IMR-90 (cell line): ENCODE data around the gene DAPK1. TPM values are rescaled to one million over a fixed set of nuclear protein-coding genes. Genes with fewer than 3 reads are reported as not detected.

ENCODE experiments used
- ATAC-seq: fragments of 200-7000 bp; cut with Tn5 transposase; 2 replicates; pipeline ENCODE4 v1.9.1; 2020; ENCODE audit warnings: low read depth, mild to moderate bottlenecking, moderate library complexity
- BruUV-seq: library from RNA; stranded (reverse); fragments of 400-500 nt; replicated peaks from 2 replicates; lab custom pipeline; 2021; lab: Mats Ljungman, UMichigan
- CTCF ChIA-PET: fragments of 300-600 bp; formaldehyde crosslinking; extraction: SDS; loops from one replicate; lab custom pipeline; 2021; ENCODE audit warnings: antibody characterized with exemption; lab: Yijun Ruan, JAX
- POLR2A ChIA-PET: fragments of 300-600 bp; sonication (Branson Sonifier 250); formaldehyde crosslinking; loops from one replicate; lab custom pipeline; 2022; ENCODE audit warnings: antibody characterized with exemption; ENCODE audit not compliant: unreplicated experiment; lab: Charles Lee
- DNase-seq: peaks from one replicate; pipeline ENCODE4 v3.0.0; 2013
- H2AFZ ChIP-seq: replicated peaks from 2 replicates; pipeline ENCODE3; 2013; ENCODE audit warnings: low read length, mild to moderate bottlenecking; ENCODE audit not compliant: poor library complexity
- H2AK5ac ChIP-seq: 2 replicates; pipeline ENCODE4 v1.6.1; 2013; ENCODE audit warnings: low read depth, low read length, inconsistent platforms
- H2AK9ac ChIP-seq: replicated peaks from 2 replicates; pipeline ENCODE3; 2013; ENCODE audit warnings: mild to moderate bottlenecking, low read depth, low read length, moderate library complexity; ENCODE audit not compliant: poor library complexity
- H2BK120ac ChIP-seq: 2 replicates; pipeline ENCODE4 v1.6.1; 2013; ENCODE audit warnings: low read depth, low read length, inconsistent platforms
- H2BK15ac ChIP-seq: 3 replicates; pipeline ENCODE4 v1.6.1; 2013; ENCODE audit warnings: low read depth, low read length, inconsistent platforms
- H2BK20ac ChIP-seq: 2 replicates; pipeline ENCODE4 v1.6.1; 2013; ENCODE audit warnings: low read depth, mild to moderate bottlenecking, inconsistent platforms, low read length, moderate library complexity
- H2BK5ac ChIP-seq: 2 replicates; pipeline ENCODE4 v1.6.1; 2013; ENCODE audit warnings: mild to moderate bottlenecking, low read depth, low read length, inconsistent platforms; ENCODE audit not compliant: poor library complexity, severe bottlenecking
- H3K14ac ChIP-seq: replicated peaks from 2 replicates; pipeline ENCODE4 v1.6.1; 2013; ENCODE audit warnings: low read depth, low read length, inconsistent platforms
- H3K18ac ChIP-seq: 2 replicates; pipeline ENCODE4 v1.6.1; 2013; ENCODE audit warnings: low read depth, low read length, control low read depth
- H3K23ac ChIP-seq: 2 replicates; pipeline ENCODE4 v1.6.1; 2013; ENCODE audit warnings: low read depth, low read length, inconsistent platforms
- H3K27ac ChIP-seq: 2 replicates; pipeline ENCODE4 v1.5.1; 2013; ENCODE audit warnings: mild to moderate bottlenecking, control low read depth, low read length; ENCODE audit not compliant: insufficient read depth
- H3K27me3 ChIP-seq: 2 replicates; pipeline ENCODE4 v1.6.1; 2013; ENCODE audit warnings: low read length; ENCODE audit not compliant: control insufficient read depth, insufficient read depth
- H3K36me3 ChIP-seq: 2 replicates; pipeline ENCODE4 v1.6.1; 2013; ENCODE audit warnings: low read length, mixed read lengths; ENCODE audit not compliant: control insufficient read depth, insufficient read depth
- H3K4ac ChIP-seq: 2 replicates; pipeline ENCODE4 v1.6.1; 2013; ENCODE audit warnings: low read depth, low read length, inconsistent platforms
- H3K4me1 ChIP-seq: 2 replicates; pipeline ENCODE4 v1.6.1; 2013; ENCODE audit warnings: low read length, mixed read lengths; ENCODE audit not compliant: control insufficient read depth, insufficient read depth
- H3K4me2 ChIP-seq: 2 replicates; pipeline ENCODE4 v1.6.1; 2013; ENCODE audit warnings: low read depth, mild to moderate bottlenecking, control low read depth, low read length, moderate library complexity
- H3K4me3 ChIP-seq: 2 replicates; pipeline ENCODE4 v1.5.1; 2013; ENCODE audit warnings: low read depth, mild to moderate bottlenecking, control low read depth, low read length, moderate library complexity; ENCODE audit not compliant: insufficient read depth
- H3K56ac ChIP-seq: 2 replicates; pipeline ENCODE4 v1.6.1; 2013; ENCODE audit warnings: low read length, inconsistent platforms; ENCODE audit not compliant: insufficient read depth; ENCODE audit errors: extremely low read depth
- H3K79me1 ChIP-seq, 2 experiments: 2 replicates each; pipeline ENCODE4 v1.6.1; 2013; ENCODE audit warnings: low read length in 2 of 2, inconsistent platforms in 1 of 2, low read depth in 1 of 2
- H3K9ac ChIP-seq: 2 replicates; pipeline ENCODE4 v1.6.1; 2013; ENCODE audit warnings: low read depth, low read length, control low read depth
- H3K9me1 ChIP-seq: 2 replicates; pipeline ENCODE4 v1.6.1; 2013; ENCODE audit warnings: low read length, inconsistent platforms; ENCODE audit not compliant: insufficient read depth
- H3K9me3 ChIP-seq: 2 replicates; pipeline ENCODE4 v1.6.1; 2013; ENCODE audit warnings: low read length; ENCODE audit not compliant: control insufficient read depth, insufficient read depth
- H4K20me1 ChIP-seq: 2 replicates; pipeline ENCODE4 v1.6.1; 2013; ENCODE audit warnings: low read length, inconsistent platforms; ENCODE audit not compliant: insufficient read depth
- H4K5ac ChIP-seq: 2 replicates; pipeline ENCODE4 v1.6.1; 2013; ENCODE audit warnings: mild to moderate bottlenecking, low read depth, low read length, control low read depth
- H4K8ac ChIP-seq, 2 experiments: 2 replicates each; pipeline ENCODE4 v1.6.1; 2013; ENCODE audit warnings: low read depth in 2 of 2, low read length in 2 of 2, control low read depth in 1 of 2, inconsistent platforms in 1 of 2
- H4K91ac ChIP-seq: 2 replicates; pipeline ENCODE4 v1.6.1; 2013; ENCODE audit warnings: low read depth, low read length, inconsistent platforms; ENCODE audit not compliant: insufficient read depth
- BHLHE40 ChIP-seq: fragments of 150-350 bp; IDR thresholded peaks from 2 replicates; pipeline ENCODE4 v1.6.1; 2016; ENCODE audit warnings: mild to moderate bottlenecking, low read depth, low read length
- CEBPB ChIP-seq: IDR thresholded peaks from 2 replicates; pipeline ENCODE4 v1.6.1; 2012; ENCODE audit warnings: low read depth, low read length, improper control_type of control experiment
- ELK1 ChIP-seq: fragments of 150-350 bp; IDR thresholded peaks from 2 replicates; pipeline ENCODE4 v1.6.1; 2016; ENCODE audit warnings: low read depth, mild to moderate bottlenecking, low read length, moderate library complexity, borderline replicate concordance
- FOS ChIP-seq: fragments of 150-350 bp; IDR thresholded peaks from 2 replicates; pipeline ENCODE4 v1.6.1; 2016; ENCODE audit warnings: low read depth, low read length
- MAFK ChIP-seq: IDR thresholded peaks from 2 replicates; pipeline ENCODE4 v1.6.1; 2012; ENCODE audit warnings: low read depth, low read length, improper control_type of control experiment
- MAZ ChIP-seq: IDR thresholded peaks from 2 replicates; pipeline ENCODE4 v1.6.1; 2012; ENCODE audit warnings: low read depth, mild to moderate bottlenecking, low read length, improper control_type of control experiment, moderate library complexity, borderline replicate concordance
- MXI1 ChIP-seq: IDR thresholded peaks from 2 replicates; pipeline ENCODE4 v1.6.1; 2012; ENCODE audit warnings: low read depth, mild to moderate bottlenecking, low read length, moderate library complexity, borderline replicate concordance
- NFE2L2 ChIP-seq: fragments of 150-350 bp; IDR thresholded peaks from 2 replicates; pipeline ENCODE4 v1.6.1; 2016; ENCODE audit warnings: low read depth, mild to moderate bottlenecking, low read length
- POLR2A ChIP-seq: IDR thresholded peaks from 2 replicates; pipeline ENCODE4 v1.6.1; 2012; ENCODE audit warnings: mild to moderate bottlenecking, low read depth, low read length
- RAD21 ChIP-seq: IDR thresholded peaks from 2 replicates; pipeline ENCODE4 v1.6.1; 2012; ENCODE audit warnings: low read length, improper control_type of control experiment
- RCOR1 ChIP-seq: IDR thresholded peaks from 2 replicates; pipeline ENCODE4 v1.6.1; 2012; ENCODE audit warnings: mild to moderate bottlenecking, low read length, improper control_type of control experiment; ENCODE audit not compliant: insufficient replicate concordance
- RFX5 ChIP-seq: IDR thresholded peaks from 2 replicates; pipeline ENCODE4 v1.8.0; 2012; ENCODE audit warnings: low read depth, mild to moderate bottlenecking, low read length, moderate library complexity
- SMC3 ChIP-seq: fragments of 150-350 bp; IDR thresholded peaks from 2 replicates; pipeline ENCODE4 v1.6.1; 2016; ENCODE audit warnings: low read depth, mild to moderate bottlenecking, antibody characterized with exemption, low read length, moderate library complexity
- USF2 ChIP-seq: fragments of 150-350 bp; IDR thresholded peaks from 2 replicates; pipeline ENCODE4 v1.6.1; 2017; ENCODE audit warnings: mild to moderate bottlenecking, antibody characterized with exemption, low read length, low read depth
- WGBS, 2 experiments: methylation state at CpG; one replicate each; pipeline versions ENCODE4 v1.1.5 to v1.1.7; 2013; ENCODE audit warnings: missing lambda C conversion rate in 2 of 2; ENCODE audit not compliant: insufficient read length in 1 of 2; ENCODE audit errors: extremely low coverage in 2 of 2; 5-methylcytosine and 5-hydroxymethylcytosine counted together
- dilution Hi-C: fragments of 300-500 bp; cut with HindIII; formaldehyde crosslinking; loops from one replicate; pipeline ENCODE4 v1.14.3; 2018; ENCODE audit warnings: low sequenced_read_pairs; ENCODE audit not compliant: unreplicated experiment
- in situ Hi-C: fragments of 300-500 bp; cut with MboI; formaldehyde crosslinking; loops from 3 replicates; pipeline ENCODE4 v1.14.3; 2019; ENCODE audit warnings: low sequenced_read_pairs, inconsistent platforms, mixed read lengths
- intact Hi-C: fragments of 100-400 bp; cut with micrococcal nuclease; formaldehyde crosslinking; loops from 2 replicates; pipeline ENCODE4 v1.10.0; 2022
- polyA plus RNA-seq, 3 experiments: library from polyadenylated mRNA; depleted of rRNA; stranded (reverse); fragments of >200 nt; gene quantifications; 2 replicates each; pipeline ENCODE4 v1.2.3, GENCODE V29; 2012; ENCODE audit warnings: low replicate concordance in 1 of 3
- total RNA-seq: library from RNA; depleted of rRNA; stranded (reverse); fragments of >200 nt; gene quantifications from 2 replicates; pipeline ENCODE4 v1.2.3, GENCODE V29; 2012
- TF ChIP-seq, protein P1 (sequence below): conservative IDR thresholded peaks from 2 replicates; pipeline ENCODE4 v1.5.1; 2012; ENCODE audit warnings: mild to moderate bottlenecking, low read depth, low read length, improper control_type of control experiment

The DAPK1 gene
- total and polyA plus RNA-seq, 2 of the 4 experiments (the other 2 are of a cell fraction) = under 0.01 to 0.03 TPM

DNA sequence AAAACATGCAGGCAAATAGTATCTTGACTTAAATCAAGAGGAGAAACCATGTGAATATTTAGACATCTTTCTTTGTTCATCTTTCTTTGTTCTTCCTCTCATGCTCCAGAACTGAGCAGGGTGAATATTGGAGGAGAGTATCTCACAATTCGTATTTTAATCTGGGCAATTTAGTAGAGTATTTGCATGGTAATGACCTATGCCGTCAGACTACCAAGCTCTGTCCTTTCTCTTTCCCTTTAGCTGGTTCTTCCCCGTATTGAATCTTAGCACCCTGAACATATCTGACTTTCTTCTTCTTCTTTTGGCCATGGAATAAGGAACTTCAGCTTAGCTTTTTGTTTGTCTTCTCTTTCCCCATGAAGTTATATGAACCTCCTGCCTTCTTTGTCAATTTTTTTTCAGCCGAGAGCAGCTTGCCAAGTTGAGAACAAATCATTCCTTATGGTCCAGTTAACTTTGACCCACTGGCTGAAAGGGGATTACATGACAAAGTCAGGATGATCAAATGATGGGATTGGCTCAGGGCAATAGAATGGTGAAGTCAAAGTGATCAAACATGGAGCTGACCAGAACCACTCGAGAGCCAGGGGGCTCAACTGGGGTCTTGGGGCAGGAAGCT is 95.8 kb downstream of the DAPK1 start:
- H4K8ac ChIP-seq = no peak overlapping the region
- H2AK9ac ChIP-seq = no peak overlapping the region
- no peak overlapping the region for H2BK5ac ChIP-seq
- H3K4ac ChIP-seq = no peak overlapping the region
- DNase-seq = no peak
- H3K79me1 ChIP-seq = no peaks in the 10 kb centered on the region
- no peak overlapping the region for H3K4me3 ChIP-seq
- no peaks in the 10 kb centered on the region for H3K9me3 ChIP-seq
- H3K56ac ChIP-seq = no peak overlapping the region
- dilution Hi-C loops (no loop called here), in situ Hi-C loops (no loop called here), intact Hi-C loops (no loop called here)
- H4K91ac ChIP-seq = no peak overlapping the region
- H3K23ac ChIP-seq = no peak overlapping the region
- H3K4me1 ChIP-seq = peaks cover 4% of the 10 kb centered on the region; the same call in 1 of the 2 replicates
- no peak overlapping the region for H3K4me2 ChIP-seq
- no peak for TF ChIP-seq SMC3
- TF ChIP-seq FOS = no peak
- no peak for TF ChIP-seq CEBPB
- TF ChIP-seq RFX5 = no peak
- no peak for TF ChIP-seq USF2
- TF ChIP-seq, protein P1, sequence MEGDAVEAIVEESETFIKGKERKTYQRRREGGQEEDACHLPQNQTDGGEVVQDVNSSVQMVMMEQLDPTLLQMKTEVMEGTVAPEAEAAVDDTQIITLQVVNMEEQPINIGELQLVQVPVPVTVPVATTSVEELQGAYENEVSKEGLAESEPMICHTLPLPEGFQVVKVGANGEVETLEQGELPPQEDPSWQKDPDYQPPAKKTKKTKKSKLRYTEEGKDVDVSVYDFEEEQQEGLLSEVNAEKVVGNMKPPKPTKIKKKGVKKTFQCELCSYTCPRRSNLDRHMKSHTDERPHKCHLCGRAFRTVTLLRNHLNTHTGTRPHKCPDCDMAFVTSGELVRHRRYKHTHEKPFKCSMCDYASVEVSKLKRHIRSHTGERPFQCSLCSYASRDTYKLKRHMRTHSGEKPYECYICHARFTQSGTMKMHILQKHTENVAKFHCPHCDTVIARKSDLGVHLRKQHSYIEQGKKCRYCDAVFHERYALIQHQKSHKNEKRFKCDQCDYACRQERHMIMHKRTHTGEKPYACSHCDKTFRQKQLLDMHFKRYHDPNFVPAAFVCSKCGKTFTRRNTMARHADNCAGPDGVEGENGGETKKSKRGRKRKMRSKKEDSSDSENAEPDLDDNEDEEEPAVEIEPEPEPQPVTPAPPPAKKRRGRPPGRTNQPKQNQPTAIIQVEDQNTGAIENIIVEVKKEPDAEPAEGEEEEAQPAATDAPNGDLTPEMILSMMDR = no peak
- TF ChIP-seq RAD21 = no peak
- TF ChIP-seq MXI1 = no peak
- TF ChIP-seq MAZ = no peak
- TF ChIP-seq ELK1 = no peak
- no peak for TF ChIP-seq RCOR1
- no peak for TF ChIP-seq POLR2A
- TF ChIP-seq BHLHE40 = no peak
- no peak for TF ChIP-seq MAFK
- no peak for TF ChIP-seq NFE2L2
- CTCF ChIA-PET = no interaction called here
- no peak overlapping the region for H2BK120ac ChIP-seq
- no peak overlapping the region for H3K14ac ChIP-seq
- no peak overlapping the region for H2BK15ac ChIP-seq
- BruUV-seq = no TSS peak
- H2AFZ ChIP-seq = no peak overlapping the region
- no peak overlapping the region for H2BK20ac ChIP-seq
- H2AK5ac ChIP-seq = no peak overlapping the region
- H3K18ac ChIP-seq = no peak overlapping the region
- no peaks in the 10 kb centered on the region for H3K36me3 ChIP-seq
- POLR2A ChIA-PET = no interaction called here
- no peak for ATAC-seq
- H4K5ac ChIP-seq = no peak overlapping the region
- 55% methylated on average over 3 of the region's 5 CpGs; no CpG with 5 or more reads in 1 of the 2 experiments for WGBS, 2 experiments
- H3K27me3 ChIP-seq = no peaks in the 10 kb centered on the region; the same call in 1 of the 2 replicates
- no peaks in the 10 kb centered on the region for H4K20me1 ChIP-seq
- H3K27ac ChIP-seq = no peak overlapping the region
- H3K9me1 ChIP-seq = 0 out of 2 replicates have a peak, but pooled peaks cover 4% of the 10 kb centered on the region
- no peak overlapping the region for H3K9ac ChIP-seq
